DND-41 (cell line): ENCODE results near the gene TOMM70.

Experiments
- EZH2 ChIP-seq: IDR thresholded peaks from 3 replicates; pipeline ENCODE4 v1.6.1; 2012; ENCODE audit warnings: borderline replicate concordance, low read depth, mild to moderate bottlenecking, moderate library complexity, low read length, inconsistent platforms; ENCODE audit not compliant: severe bottlenecking
- TF ChIP-seq, protein P1 (sequence below): IDR thresholded peaks from 2 replicates; pipeline ENCODE4 v1.5.1; 2012; ENCODE audit warnings: borderline replicate concordance, low read length, moderate library complexity, mild to moderate bottlenecking; ENCODE audit not compliant: poor library complexity, severe bottlenecking; ENCODE audit errors: extremely low read depth

DNA sequence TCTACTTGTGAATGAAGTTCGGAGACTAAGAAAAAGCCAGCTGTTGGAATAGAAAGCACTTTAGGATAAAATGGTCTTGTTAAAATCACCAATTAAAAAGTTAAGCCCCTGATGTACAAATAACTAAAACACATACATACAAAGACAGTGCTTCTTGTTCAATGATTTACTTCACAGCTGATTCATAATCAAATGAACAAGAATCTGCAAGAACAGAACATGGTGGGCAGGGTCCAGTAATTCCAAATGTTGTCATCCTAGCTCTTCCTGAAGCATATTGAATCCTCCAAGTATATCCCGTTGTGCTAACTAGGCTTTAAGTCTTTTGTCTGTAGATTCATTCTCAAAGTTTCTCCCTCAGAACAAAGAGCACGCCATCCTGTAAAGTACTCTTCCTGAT is 41.9 kb downstream of the TOMM70 start:
- TF ChIP-seq, protein P1, sequence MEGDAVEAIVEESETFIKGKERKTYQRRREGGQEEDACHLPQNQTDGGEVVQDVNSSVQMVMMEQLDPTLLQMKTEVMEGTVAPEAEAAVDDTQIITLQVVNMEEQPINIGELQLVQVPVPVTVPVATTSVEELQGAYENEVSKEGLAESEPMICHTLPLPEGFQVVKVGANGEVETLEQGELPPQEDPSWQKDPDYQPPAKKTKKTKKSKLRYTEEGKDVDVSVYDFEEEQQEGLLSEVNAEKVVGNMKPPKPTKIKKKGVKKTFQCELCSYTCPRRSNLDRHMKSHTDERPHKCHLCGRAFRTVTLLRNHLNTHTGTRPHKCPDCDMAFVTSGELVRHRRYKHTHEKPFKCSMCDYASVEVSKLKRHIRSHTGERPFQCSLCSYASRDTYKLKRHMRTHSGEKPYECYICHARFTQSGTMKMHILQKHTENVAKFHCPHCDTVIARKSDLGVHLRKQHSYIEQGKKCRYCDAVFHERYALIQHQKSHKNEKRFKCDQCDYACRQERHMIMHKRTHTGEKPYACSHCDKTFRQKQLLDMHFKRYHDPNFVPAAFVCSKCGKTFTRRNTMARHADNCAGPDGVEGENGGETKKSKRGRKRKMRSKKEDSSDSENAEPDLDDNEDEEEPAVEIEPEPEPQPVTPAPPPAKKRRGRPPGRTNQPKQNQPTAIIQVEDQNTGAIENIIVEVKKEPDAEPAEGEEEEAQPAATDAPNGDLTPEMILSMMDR: no peak
- TF ChIP-seq EZH2: no peak
